Breast epithelium (tissue), 4 donors: Measurements from ENCODE around the gene ERCC3. TPM values are rescaled to one million over a fixed set of nuclear protein-coding genes. Genes with fewer than 3 reads are reported as not detected.
"Not testable (repeated sequence)": the region's sequence is repeated elsewhere in the genome, so short reads cannot be mapped to it uniquely, and the experiment has no call there.

Experiments used
- DNase-seq, 2 donors: peaks; one replicate each; pipeline ENCODE4 v3.0.0-alpha.2; 2019; ENCODE audit warnings: low spot score in 2 of 2
- H3K27ac ChIP-seq, 2 donors: fragments of 200-600 bp; sonication (generic) in 1 of 2; one replicate each; pipeline ENCODE4 v1.5.1; 2016 to 2019; ENCODE audit warnings: mild to moderate bottlenecking in 1 of 2
- H3K27me3 ChIP-seq, 2 donors: fragments of 200-600 bp; sonication (generic) in 1 of 2; one replicate each; pipeline versions ENCODE4 v1.5.1 to v1.6.0; 2017 to 2019; ENCODE audit warnings: control low read depth in 1 of 2, mild to moderate bottlenecking in 1 of 2
- H3K36me3 ChIP-seq: fragments of 200-600 bp; one replicate; pipeline ENCODE4 v1.5.1; 2019
- H3K4me1 ChIP-seq, 2 donors: fragments of 200-600 bp; sonication (generic); one replicate each; pipeline ENCODE4 v1.5.1; 2016 to 2019; ENCODE audit warnings: control low read depth in 1 of 2
- H3K4me3 ChIP-seq, 3 donors: fragments of 200-600 bp; sonication (generic); 1 replicate in 2 of 3; 2 replicates in 1 of 3; pipeline ENCODE4 v1.5.1; 2016 to 2019; ENCODE audit warnings: mild to moderate bottlenecking in 3 of 3, moderate library complexity in 2 of 3
- H3K9me3 ChIP-seq, 2 donors: fragments of 200-600 bp; sonication (generic) in 1 of 2; one replicate each; pipeline ENCODE4 v1.5.1; 2016 to 2019; ENCODE audit warnings: control low read depth in 1 of 2
- CTCF ChIP-seq, 3 donors: fragments of 450-650 bp; IDR thresholded peaks; one replicate each; pipeline ENCODE4 v1.5.1; 2016 to 2017; ENCODE audit warnings: antibody characterized with exemption in 3 of 3, mild to moderate bottlenecking in 3 of 3, moderate library complexity in 3 of 3
- POLR2A ChIP-seq: fragments of 450-650 bp; IDR thresholded peaks from one replicate; pipeline ENCODE4 v1.6.1; 2016; ENCODE audit warnings: antibody characterized with exemption, mild to moderate bottlenecking, moderate library complexity
- POLR2AphosphoS5 ChIP-seq, 3 donors: sonication (generic); formaldehyde crosslinking; IDR thresholded peaks; one replicate each; pipeline ENCODE4 v1.6.1; 2017; ENCODE audit warnings: antibody characterized with exemption in 3 of 3
- intact Hi-C: fragments of 100-400 bp; cut with DNase I; formaldehyde crosslinking; loops from one replicate; pipeline ENCODE4 v1.15.1; 2023; ENCODE audit warnings: low total_unique reads
- total RNA-seq, 3 donors: library from RNA; depleted of rRNA; stranded (reverse); fragments of >200 nt; gene quantifications; one replicate each; pipeline ENCODE4 v1.1.0, GENCODE V29; 2016

ERCC3 gene
- total RNA-seq, 3 donors from 2014 or later, result 37.3 to 55.2 (median 41.0) TPM

GRCh38 chr2:127256381-127256780 is 37.6 kb downstream of the ERCC3 start:
- no peak overlapping the region for H3K4me3 ChIP-seq
- intact Hi-C loops, result no loop called here
- TF ChIP-seq CTCF (IDR thresholded peaks at IDR 0.05) (no peak), POLR2A (no peak), POLR2AphosphoS5 (IDR thresholded peaks at IDR 0.05) (no peak)
- DNase-seq, result no peak
- H3K9me3 ChIP-seq, result no peaks in the 10 kb centered on the region
- H3K27me3 ChIP-seq, result no peaks in the 10 kb centered on the region
- no peak overlapping the region for H3K27ac ChIP-seq
- H3K36me3 ChIP-seq, result peaks cover 6% of the 10 kb centered on the region
- H3K4me1 ChIP-seq, result no peaks in the 10 kb centered on the region

GRCh38 chr2:127255721-127256120 is 38.2 kb downstream of the ERCC3 start:
- Histone ChIP-seq H3K9me3 (no peaks in the 10 kb centered on the region), H3K27ac (no peak overlapping the region), H3K36me3 (peaks cover 6% of the 10 kb centered on the region), H3K4me1 (no peaks in the 10 kb centered on the region), H3K27me3 (no peaks in the 10 kb centered on the region), H3K4me3 (no peak overlapping the region)
- TF ChIP-seq POLR2A (no peak), CTCF (IDR thresholded peaks at IDR 0.05) (no peak), POLR2AphosphoS5 (IDR thresholded peaks at IDR 0.05) (no peak)
- DNase-seq, result no peak
- intact Hi-C loops, result no loop called here

- intact Hi-C loops, result no loop called here
- no peak for TF ChIP-seq POLR2AphosphoS5 (IDR thresholded peaks at IDR 0.05)
- no peak for TF ChIP-seq POLR2A
- no peak for TF ChIP-seq CTCF (IDR thresholded peaks at IDR 0.05)
- Histone ChIP-seq H3K9me3 (no peaks in the 10 kb centered on the region), H3K4me1 (no peaks in the 10 kb centered on the region), H3K4me3 (no peak overlapping the region), H3K36me3 (peaks cover 6% of the 10 kb centered on the region), H3K27me3 (no peaks in the 10 kb centered on the region), H3K27ac (no peak overlapping the region)
- no peak for DNase-seq
These were observed 38.8 kb downstream of the ERCC3 start for GRCh38 chr2:127255146-127255545.

GRCh38 chr2:127254386-127254981 is 39.5 kb downstream of the ERCC3 start:
- intact Hi-C loops, result no loop called here
- Histone ChIP-seq H3K27ac (no peak overlapping the region), H3K36me3 (peaks cover 5% of the 10 kb centered on the region), H3K27me3 (no peaks in the 10 kb centered on the region), H3K4me1 (no peaks in the 10 kb centered on the region), H3K9me3 (no peaks in the 10 kb centered on the region), H3K4me3 (no peak overlapping the region)
- TF ChIP-seq POLR2AphosphoS5 (IDR thresholded peaks at IDR 0.05) (no peak), POLR2A (no peak), CTCF (IDR thresholded peaks at IDR 0.05) (no peak)
- DNase-seq, result no peak

GRCh38 chr2:127241184-127241583 is 52.8 kb downstream of the ERCC3 start:
- H3K36me3 ChIP-seq, H3K27ac ChIP-seq, H3K4me3 ChIP-seq, H3K4me1 ChIP-seq, H3K27me3 ChIP-seq, DNase-seq, intact Hi-C loops: not testable (repeated sequence)
- H3K9me3 ChIP-seq, result peaks cover 6 to 12% of the 10 kb centered on the region in 2 donors

GRCh38 chr2:127239395-127239794 is 54.5 kb downstream of the ERCC3 start:
- peaks cover 6 to 12% of the 10 kb centered on the region in 2 donors for H3K9me3 ChIP-seq
- no peaks in the 10 kb centered on the region for H3K4me1 ChIP-seq
- H3K27me3 ChIP-seq, result no peaks in the 10 kb centered on the region
- H3K27ac ChIP-seq, result no peak overlapping the region
- intact Hi-C loops, result no loop called here
- DNase-seq, result no peak
- no peaks in the 10 kb centered on the region for H3K36me3 ChIP-seq
- TF ChIP-seq CTCF (IDR thresholded peaks at IDR 0.05), result no peak
- TF ChIP-seq POLR2A, result no peak
- TF ChIP-seq POLR2AphosphoS5 (IDR thresholded peaks at IDR 0.05), result no peak
- H3K4me3 ChIP-seq, result no peak overlapping the region

- intact Hi-C loops, H3K4me1 ChIP-seq, DNase-seq, H3K4me3 ChIP-seq, H3K27ac ChIP-seq, H3K27me3 ChIP-seq, H3K36me3 ChIP-seq: not testable (repeated sequence)
- H3K9me3 ChIP-seq, result peaks cover 6 to 12% of the 10 kb centered on the region in 2 donors
These were observed 56.2 kb downstream of the ERCC3 start for GRCh38 chr2:127237768-127238167.
